ACC112 (cell line): Measurements from ENCODE around the gene BAIAP3.

Experiments
- H2AFZ ChIP-seq: fragments of 200-600 bp; sonication (generic); one replicate; pipeline ENCODE4 v1.6.0; 2017; ENCODE audit warnings: antibody characterized with exemption, low read length; ENCODE audit not compliant: unreplicated experiment
- H3K27ac ChIP-seq: fragments of 200-600 bp; sonication (generic); 2 replicates; pipeline ENCODE4 v1.5.1; 2014; ENCODE audit warnings: low read depth, mild to moderate bottlenecking, antibody characterized with exemption, low read length, moderate library complexity
- H3K27me3 ChIP-seq: fragments of 200-600 bp; sonication (generic); 2 replicates; pipeline ENCODE4 v1.6.1; 2014; ENCODE audit warnings: mild to moderate bottlenecking, antibody characterized with exemption, low read length, moderate library complexity, mixed read lengths; ENCODE audit not compliant: insufficient read depth
- H3K36me3 ChIP-seq: fragments of 200-600 bp; sonication (generic); 2 replicates; pipeline ENCODE4 v1.6.1; 2016; ENCODE audit warnings: mild to moderate bottlenecking, antibody characterized with exemption, low read length, moderate library complexity, mixed read lengths; ENCODE audit not compliant: insufficient read depth
- H3K4me1 ChIP-seq: fragments of 200-600 bp; sonication (generic); one replicate; pipeline ENCODE4 v1.6.1; 2016; ENCODE audit warnings: low read length, mixed read lengths; ENCODE audit not compliant: insufficient read depth, unreplicated experiment, control insufficient read depth
- H3K4me3 ChIP-seq: fragments of 200-600 bp; sonication (generic); 2 replicates; pipeline ENCODE4 v1.5.1; 2014; ENCODE audit warnings: mild to moderate bottlenecking, low read depth, low read length
- H3K79me2 ChIP-seq: fragments of 200-600 bp; sonication (generic); one replicate; pipeline ENCODE4 v1.6.0; 2016; ENCODE audit warnings: low read length; ENCODE audit not compliant: control insufficient read depth, unreplicated experiment, insufficient read depth

BAIAP3 gene

GRCh38 chr16:1362807-1363206 is 29.4 kb downstream of the BAIAP3 start:
- Histone ChIP-seq H3K36me3 (peaks cover 12% of the 10 kb centered on the region), H3K27me3 (no peaks in the 10 kb centered on the region), H2AFZ (no peak overlapping the region), H3K4me1 (peaks cover 7% of the 10 kb centered on the region), H3K79me2 (peaks cover 32% of the 10 kb centered on the region), H3K27ac (no peak overlapping the region), H3K4me3 (no peak overlapping the region)

DNA sequence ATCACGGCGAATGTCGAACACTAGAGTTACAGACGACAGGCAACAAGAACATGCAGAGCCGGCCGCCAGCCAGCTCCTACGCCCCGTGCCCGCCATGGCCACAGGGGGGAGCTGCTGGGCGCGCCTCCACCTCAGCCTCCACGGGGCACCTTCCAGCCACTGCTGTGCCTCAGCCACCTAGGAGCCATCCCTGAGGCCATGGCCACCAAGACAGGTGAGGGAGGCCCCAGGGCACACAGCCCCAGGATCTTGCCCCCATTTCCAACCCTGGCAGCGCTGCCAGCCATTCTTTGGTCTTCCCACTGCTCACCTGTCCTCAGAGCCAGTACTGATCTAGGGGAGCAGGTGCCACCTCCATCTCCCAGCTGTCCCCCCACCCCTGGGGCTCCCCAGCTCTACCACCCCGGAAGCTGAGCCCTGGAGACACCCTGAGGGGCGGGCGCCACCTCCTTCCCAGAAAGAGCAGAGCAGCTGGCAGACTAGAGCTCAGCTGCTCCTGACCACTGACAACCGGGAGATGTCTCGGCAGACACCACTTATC is 30.1 kb downstream of the BAIAP3 start:
- Histone ChIP-seq H3K27me3 (no peaks in the 10 kb centered on the region), H3K4me3 (no peak overlapping the region), H3K79me2 (peaks cover 28% of the 10 kb centered on the region), H3K27ac (no peak overlapping the region), H3K36me3 (peaks cover 12% of the 10 kb centered on the region), H2AFZ (no peak overlapping the region), H3K4me1 (no peaks in the 10 kb centered on the region)

DNA sequence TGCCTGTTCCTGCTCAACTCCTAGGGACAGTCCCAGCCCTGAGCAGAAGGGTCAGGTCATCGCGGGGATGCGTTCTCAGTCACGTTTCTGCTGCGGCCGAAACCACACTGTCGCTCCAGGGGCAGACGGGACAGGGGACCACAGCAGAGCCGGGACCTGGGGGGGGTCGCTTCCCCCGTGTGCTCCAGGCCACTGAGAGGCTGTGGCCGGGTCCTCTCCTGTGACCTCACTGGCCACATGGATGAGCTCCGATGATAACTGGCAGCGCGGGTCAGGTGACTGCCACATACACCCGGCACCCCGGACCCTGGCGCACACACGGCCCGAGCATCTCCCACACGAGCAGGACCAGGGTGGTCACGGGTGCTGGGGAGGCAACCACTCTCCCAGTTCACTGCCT is 31.1 kb downstream of the BAIAP3 start:
- no peak overlapping the region for H3K27ac ChIP-seq
- peaks cover 12% of the 10 kb centered on the region for H3K36me3 ChIP-seq

GRCh38 chr16:1366060-1366711 is 32.7 kb downstream of the BAIAP3 start:
- peaks cover 13% of the 10 kb centered on the region for H3K79me2 ChIP-seq
- H2AFZ ChIP-seq = no peak overlapping the region
- H3K4me3 ChIP-seq = no peak overlapping the region
- H3K27ac ChIP-seq = no peak overlapping the region
- no peaks in the 10 kb centered on the region for H3K4me1 ChIP-seq
- no peaks in the 10 kb centered on the region for H3K27me3 ChIP-seq
- peaks cover 9% of the 10 kb centered on the region for H3K36me3 ChIP-seq

More for the DNA sequence above, 31.1 kb downstream of the BAIAP3 start:
- H3K4me3 ChIP-seq = no peak overlapping the region
- H3K79me2 ChIP-seq = peaks cover 20% of the 10 kb centered on the region
- no peaks in the 10 kb centered on the region for H3K27me3 ChIP-seq
- H2AFZ ChIP-seq = no peak overlapping the region
- no peaks in the 10 kb centered on the region for H3K4me1 ChIP-seq

GRCh38 chr16:1366712-1367299 is 33.4 kb downstream of the BAIAP3 start:
- H3K27ac ChIP-seq = no peak overlapping the region
- H3K4me1 ChIP-seq = no peaks in the 10 kb centered on the region
- H3K4me3 ChIP-seq = no peak overlapping the region
- H3K79me2 ChIP-seq = peaks cover 16% of the 10 kb centered on the region
- H3K36me3 ChIP-seq = peaks cover 12% of the 10 kb centered on the region
- no peak overlapping the region for H2AFZ ChIP-seq
- no peaks in the 10 kb centered on the region for H3K27me3 ChIP-seq

GRCh38 chr16:1367486-1368174 is 34.2 kb downstream of the BAIAP3 start:
- H3K36me3 ChIP-seq = peaks cover 12% of the 10 kb centered on the region

DNA sequence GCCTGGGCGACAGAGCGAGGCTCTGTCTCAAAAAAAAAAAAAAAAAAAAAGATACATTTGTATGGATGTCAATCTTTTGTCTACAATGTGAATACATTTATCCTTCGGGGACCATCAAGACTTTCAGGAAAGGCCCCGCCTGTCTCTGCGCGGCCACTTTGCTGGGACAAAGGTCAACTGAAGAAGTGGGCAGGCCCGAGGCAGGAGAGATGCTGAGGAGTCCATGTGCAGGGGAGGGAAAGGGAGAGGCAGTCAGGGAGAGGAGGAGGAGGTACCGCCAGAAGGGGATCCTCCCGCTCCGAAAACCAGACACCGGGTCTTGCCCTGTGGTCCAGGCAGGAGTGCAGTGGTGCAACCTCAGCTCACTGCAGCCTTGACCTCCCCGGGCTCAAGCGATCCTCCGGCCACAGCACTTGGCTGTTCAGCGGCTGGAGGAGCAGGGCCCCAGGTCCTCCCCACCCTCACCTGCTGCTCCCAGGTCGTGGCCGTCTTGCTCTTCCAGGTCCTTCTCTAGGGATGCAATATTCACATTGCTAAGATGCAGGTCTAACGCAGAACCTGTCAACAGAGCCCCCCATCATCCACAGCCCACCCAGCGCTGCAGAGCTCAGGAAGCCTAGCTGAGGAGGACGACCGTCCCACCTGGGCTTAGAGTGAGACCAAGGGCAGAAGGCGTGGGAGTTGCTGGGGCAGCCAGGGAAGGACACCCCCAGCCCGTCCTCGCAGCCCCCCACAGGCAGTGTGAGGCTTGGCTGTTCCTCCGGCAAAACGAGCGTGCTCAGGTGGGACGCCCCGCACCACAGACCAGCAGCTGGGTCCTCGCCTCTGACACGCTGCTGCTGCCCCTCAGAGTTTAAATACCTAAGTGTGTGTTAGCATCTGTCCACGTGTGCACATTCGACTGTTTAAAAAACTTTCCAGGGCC is 37.9 kb downstream of the BAIAP3 start:
- Histone ChIP-seq H3K4me3 (no peak overlapping the region), H3K4me1 (no peaks in the 10 kb centered on the region), H3K36me3 (peaks cover 3% of the 10 kb centered on the region; the same call in 1 of the 2 replicates), H3K79me2 (peaks cover 16% of the 10 kb centered on the region), H3K27ac (no peak overlapping the region), H3K27me3 (no peaks in the 10 kb centered on the region), H2AFZ (no peak overlapping the region)

More at GRCh38 chr16:1367486-1368174, 34.2 kb downstream of the BAIAP3 start:
- Histone ChIP-seq H3K27me3 (no peaks in the 10 kb centered on the region), H2AFZ (no peak overlapping the region), H3K79me2 (peaks cover 9% of the 10 kb centered on the region), H3K27ac (no peak overlapping the region), H3K4me3 (no peak overlapping the region), H3K4me1 (no peaks in the 10 kb centered on the region)

DNA sequence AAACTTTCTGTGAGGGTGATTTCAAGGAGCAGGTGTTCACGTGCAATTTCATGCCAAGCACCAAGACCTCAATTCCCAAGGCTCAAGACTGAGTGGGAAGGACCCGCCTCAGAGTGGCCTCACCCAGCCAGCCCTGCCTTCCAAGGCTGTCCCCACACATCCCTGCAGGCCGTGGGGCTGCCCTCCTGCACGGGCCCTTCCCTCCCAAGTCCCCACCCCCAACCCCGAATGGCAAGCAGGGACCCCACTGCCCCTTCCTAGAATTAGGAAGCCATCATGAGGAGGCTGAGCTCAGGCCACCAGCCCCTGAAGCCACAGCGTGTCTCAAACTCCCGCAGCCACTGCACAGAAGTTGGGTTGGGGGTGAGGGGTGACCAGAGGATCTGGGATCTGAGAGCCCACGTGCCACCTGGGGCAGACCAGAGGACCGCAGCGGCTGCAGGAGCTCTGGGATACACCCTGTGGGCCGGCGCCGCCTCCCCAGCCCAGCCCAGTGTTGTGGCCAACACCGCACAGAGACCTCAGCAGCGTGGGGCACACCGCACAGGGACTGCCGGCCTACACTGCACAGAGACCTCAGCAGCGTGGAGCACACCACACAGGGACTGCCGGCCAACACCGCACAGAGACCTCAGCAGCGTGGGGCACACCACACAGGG is 39.0 kb downstream of the BAIAP3 start:
- Histone ChIP-seq H2AFZ (no peak overlapping the region), H3K36me3 (peaks cover 3% of the 10 kb centered on the region; the same call in 1 of the 2 replicates), H3K27me3 (no peaks in the 10 kb centered on the region), H3K79me2 (peaks cover 16% of the 10 kb centered on the region), H3K4me1 (no peaks in the 10 kb centered on the region), H3K27ac (no peak overlapping the region), H3K4me3 (no peak overlapping the region)

DNA sequence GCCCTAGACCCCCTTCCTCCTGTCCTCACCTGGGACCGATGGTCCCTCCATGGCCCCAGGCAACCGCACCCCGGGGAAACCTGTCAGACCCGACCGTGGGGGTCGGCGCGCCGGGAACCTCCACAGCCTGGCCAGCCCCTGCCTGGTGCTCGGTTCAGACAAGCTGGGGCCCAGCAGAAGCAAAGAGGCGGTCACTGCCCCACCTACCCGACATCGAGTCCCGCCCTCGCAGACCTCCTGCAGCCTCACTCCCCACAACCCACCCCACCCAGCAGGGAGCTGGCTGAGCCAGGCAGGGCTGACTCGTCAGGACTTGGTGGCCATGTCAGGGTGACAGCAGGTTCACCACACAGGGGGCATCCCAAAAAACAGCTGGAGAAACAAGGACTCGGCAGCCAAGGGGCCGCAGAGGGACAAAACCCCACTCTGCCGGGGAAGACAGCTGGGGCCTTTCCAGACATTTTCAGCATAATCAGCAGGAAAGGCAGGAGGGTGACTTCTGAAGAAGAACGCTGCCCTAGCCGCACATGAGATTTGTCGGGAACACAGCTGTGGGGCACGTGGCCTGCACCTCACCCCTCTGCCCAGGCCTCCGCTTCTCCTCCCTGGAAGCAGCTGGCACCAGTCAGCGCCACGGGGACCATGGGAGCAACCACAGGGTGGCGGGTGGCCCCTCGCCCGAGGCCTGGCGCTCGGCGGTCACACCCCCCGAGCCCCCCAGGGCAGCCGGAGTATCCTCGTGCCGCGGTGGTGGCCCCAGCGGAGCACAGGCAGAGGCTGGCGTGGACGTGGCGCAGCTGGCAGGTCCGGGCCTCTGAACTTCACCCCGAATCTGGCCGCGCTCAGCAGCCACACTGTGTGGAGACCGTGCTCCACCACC is 41.2 kb downstream of the BAIAP3 start:
- peaks cover 33% of the 10 kb centered on the region for H3K79me2 ChIP-seq
- H3K36me3 ChIP-seq = peaks cover 3% of the 10 kb centered on the region; the same call in 1 of the 2 replicates

More for the DNA sequence above, 41.2 kb downstream of the BAIAP3 start:
- Histone ChIP-seq H3K4me1 (peaks cover 12% of the 10 kb centered on the region), H3K27ac (no peak overlapping the region), H3K4me3 (no peak overlapping the region), H3K27me3 (no peaks in the 10 kb centered on the region), H2AFZ (no peak overlapping the region)
